Measurements from ENCODE around the gene ZSWIM3.

The ZSWIM3 gene

DNA sequence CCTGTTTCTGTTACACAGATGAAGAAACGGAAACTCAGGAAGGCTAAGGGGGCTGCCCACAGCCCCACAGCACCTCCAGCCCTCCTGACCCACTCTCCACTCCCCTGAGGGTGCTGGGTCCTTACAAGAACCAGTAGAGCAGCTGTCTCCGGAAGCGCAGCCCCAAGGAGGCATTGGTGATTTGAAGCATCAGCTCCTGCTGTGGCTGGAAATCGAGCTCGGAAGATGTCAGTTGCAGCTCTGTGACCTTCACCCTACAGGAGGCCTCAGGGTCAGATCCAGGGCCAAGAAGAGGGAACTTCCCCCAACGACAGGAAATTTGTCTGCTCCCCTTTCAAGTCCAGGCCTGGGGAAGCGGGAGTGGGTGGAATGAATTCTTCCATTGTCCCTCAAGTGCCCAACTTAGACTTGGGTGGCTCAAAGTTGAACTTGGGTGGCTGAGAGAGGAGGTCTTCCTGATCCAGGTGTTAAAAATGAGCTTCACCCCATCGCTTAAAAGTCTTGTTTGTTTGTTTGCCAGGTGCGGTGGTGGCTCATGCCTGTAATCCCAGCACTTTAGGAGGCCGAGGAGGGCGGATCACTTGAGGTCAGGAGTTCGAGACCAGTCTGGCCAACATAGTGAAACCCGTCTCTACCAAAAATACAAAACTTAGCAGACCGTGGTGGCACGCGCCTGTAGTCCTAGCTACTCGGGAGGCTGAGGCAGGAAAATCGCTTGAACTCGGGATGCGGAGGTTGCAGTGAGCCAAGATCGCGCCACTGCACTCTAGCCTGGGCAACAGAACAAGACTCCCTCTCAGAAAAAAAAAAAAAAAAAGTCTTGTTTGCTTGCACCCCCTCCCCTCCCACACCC, 52.6 kb downstream of the ZSWIM3 start:
- no peak for DNase-seq (ENCODE audit: low read depth, low spot score)

DNA sequence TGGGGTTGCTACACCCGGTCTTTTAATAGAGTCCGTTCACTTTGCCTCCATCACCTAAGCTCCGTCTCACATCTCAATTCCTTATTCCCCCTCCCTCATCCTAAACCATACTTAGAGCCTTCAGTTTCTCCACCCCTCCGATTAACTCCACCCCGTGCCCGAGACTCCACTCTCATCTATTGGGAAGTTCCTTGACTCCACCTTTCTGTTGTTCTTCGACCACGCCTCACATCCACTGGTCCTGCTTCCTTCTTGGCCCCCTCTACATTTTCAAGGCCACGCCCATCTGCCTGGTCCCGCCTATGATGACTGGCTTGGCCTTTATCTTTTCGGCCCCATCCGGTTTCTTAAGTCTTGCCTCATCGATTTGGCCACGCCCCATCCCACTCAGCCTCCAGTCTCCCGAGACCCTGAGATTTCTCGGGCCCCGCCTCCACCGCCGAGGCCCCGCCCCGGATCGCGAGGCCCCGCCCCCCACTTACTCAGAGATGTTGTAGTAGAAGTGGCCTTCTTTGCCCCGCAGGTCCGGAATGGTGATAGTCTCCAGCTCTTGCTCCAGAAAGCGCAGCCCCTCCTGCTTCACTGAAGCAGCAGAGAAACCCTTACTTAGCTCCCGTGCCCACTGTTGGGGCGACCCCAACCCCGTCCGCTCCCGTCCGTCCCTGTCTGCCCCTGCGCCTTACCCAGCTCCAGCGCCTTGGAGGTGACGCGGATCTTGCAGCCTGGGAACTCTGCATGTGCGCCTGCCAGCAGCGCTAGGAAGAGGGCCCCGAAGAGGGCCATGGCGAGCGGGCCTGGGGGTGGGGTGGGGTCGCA, 53.5 kb downstream of the ZSWIM3 start:
- DNase-seq (ENCODE audit: low read depth, low spot score): peak; percentile 100

DNA sequence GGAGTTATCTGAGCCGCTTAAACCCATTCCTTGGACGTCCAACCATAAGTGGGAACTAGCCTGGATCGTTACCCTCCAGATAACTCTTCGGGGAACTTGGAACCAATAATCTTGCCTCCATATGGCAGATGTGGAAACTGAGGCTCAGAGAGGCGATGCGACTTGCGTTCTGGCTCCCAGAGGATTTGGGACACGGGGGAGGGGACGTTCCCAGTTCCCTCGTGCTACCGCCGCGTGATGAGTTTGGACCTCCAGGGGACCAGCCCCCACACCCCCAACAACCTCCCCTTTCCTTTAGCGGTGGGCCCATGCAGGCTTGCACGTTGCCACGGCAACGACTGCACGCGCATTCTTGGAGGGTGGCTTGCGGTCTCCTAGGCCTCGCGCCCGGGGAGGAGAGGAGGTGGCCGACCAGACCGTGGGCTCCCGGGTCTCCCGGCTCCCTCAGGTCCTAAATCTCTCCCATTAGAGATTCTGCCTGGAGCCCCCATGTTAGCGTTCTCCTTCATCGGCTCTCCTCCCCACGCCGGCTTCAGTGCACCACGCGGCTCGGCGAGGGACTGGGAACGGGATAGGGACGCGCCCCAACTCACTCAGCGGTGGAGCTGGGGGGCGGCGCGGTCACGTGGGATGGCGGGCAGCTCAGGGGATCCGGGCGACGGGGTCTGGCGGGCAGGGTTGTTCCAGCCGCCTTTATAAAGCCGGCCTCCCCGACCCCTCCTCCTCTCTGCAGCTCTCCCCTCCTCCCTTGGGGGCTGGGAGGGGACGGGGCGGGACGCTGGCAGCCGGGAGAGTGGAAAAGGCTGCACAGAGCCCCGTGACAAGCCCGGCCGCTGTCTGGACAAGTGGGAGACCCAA, 54.3 kb downstream of the ZSWIM3 start, which contains the start of gene PLTP:
Gene PLTP, minus strand, starts transcription at position 670 of the 858 bp plus-strand sequence. CDS start 703 bp downstream, outside the sequence.
- no peak for DNase-seq (ENCODE audit: low read depth, low spot score)

GRCh38 chr20:45912344-45912682, 54.9 kb downstream of the ZSWIM3 start:
- DNase-seq (ENCODE audit: low read depth, low spot score): no peak

GRCh38 chr20:45913116-45913515, 55.7 kb downstream of the ZSWIM3 start:
- DNase-seq (ENCODE audit: low read depth, low spot score): no peak

- no peak for DNase-seq (ENCODE audit: low read depth, low spot score)
These were observed 60.4 kb downstream of the ZSWIM3 start for GRCh38 chr20:45917790-45918141.

DNA sequence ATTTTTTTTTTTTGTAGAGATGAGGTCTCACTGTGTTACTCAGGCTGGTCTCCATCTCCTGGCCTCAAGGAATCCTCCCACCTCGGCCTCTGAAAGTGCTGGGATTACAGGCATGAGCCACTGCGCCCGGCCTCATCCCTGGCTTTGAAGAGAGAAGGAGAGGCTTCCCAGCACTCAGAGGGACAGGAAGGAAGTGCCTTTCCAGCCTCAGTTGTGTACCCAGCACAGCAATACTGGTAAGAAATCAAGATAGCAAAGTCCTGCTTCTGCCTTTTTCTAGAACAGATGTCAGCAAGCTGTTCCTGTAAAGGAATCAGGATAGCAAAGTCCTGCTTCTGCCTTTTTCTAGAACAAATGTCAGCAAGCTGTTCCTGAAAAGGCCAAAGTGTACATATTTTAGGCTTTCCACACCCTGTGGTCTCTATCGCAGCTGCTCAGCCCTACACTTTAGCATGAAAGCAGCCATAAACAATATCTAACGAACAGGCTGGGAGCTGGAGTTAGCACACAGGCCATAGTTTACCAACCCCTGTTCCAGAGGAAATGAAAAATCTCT, 60.8 kb downstream of the ZSWIM3 start:
- DNase-seq (ENCODE audit: low read depth, low spot score): no peak

DNA sequence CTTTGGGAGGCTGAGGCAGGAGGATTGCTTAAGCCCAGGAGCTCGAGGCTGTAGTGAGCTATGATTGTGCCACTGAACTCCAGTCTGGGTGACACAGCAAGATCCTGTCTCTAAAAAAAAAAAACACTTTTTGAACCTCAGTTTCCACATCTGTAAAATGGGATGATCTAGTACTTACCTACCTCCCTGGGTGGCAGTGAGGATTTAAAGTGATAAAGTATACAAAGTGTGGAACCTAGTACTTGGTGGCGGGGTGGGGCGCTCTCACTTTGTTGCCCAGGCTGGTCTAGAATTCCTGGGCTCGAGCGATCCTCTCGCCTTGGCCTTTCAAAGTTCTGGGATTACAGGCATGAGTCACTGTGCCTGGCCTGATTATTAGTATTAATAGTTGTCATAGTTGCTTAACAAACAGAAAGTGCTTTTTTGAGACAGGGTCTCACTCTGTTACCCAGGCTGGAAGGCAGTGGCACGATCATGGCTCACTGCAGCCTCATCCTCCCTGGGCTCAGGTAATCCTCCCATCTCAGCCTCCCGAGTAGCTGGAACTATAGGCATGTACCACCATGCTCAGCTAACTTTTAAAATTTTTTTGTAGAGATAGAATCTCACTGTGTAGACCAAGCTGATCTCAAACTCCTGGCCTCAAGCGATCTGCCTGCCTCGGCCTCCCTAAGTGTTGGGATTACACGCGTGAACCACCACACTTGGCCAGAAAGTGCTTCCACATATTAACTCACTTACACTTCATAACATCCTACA, 61.5 kb downstream of the ZSWIM3 start:
- DNase-seq (ENCODE audit: low read depth, low spot score): no peak

DNA sequence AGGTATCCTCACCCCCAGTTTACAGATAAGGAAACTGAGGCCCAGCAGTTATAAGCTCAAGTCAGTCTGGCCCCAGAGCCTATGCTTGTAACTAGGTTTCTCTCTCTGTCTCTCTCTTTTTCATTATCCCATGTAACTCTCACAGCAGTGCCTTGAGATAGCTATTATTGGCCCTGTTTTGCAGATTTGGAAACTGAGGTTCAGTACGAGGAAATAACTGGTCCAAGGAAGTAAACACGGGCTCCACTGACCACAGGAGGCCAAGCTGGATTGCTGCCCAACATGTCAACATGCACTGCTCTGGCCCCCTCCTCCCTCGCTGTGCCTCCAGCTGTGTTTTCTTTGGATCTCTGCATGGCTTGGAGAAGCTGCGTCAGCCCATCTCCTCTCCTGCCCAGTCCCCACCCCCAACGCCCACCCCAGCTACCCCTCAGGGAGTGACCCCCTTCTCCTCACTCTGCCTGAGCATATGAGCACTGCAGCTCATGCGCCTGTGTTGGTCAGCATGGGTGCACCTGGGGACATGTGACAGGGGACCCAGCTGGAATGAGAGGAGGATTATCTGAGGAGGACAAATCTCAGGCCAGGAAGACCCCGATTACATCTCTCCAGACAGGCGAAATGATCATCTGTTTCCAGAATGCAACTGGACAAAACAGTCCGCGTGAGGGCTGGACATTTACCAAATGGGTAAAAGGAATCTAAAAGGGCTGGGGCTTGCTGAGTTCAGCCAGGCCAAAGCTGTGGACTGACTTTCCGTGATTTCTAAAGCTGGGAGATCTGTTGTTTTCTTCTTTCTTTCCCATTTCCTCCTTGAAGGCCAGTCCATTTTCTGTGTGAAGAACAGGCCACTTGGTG, 62.4 kb downstream of the ZSWIM3 start:
- no peak for DNase-seq (ENCODE audit: low read depth, low spot score)

DNA sequence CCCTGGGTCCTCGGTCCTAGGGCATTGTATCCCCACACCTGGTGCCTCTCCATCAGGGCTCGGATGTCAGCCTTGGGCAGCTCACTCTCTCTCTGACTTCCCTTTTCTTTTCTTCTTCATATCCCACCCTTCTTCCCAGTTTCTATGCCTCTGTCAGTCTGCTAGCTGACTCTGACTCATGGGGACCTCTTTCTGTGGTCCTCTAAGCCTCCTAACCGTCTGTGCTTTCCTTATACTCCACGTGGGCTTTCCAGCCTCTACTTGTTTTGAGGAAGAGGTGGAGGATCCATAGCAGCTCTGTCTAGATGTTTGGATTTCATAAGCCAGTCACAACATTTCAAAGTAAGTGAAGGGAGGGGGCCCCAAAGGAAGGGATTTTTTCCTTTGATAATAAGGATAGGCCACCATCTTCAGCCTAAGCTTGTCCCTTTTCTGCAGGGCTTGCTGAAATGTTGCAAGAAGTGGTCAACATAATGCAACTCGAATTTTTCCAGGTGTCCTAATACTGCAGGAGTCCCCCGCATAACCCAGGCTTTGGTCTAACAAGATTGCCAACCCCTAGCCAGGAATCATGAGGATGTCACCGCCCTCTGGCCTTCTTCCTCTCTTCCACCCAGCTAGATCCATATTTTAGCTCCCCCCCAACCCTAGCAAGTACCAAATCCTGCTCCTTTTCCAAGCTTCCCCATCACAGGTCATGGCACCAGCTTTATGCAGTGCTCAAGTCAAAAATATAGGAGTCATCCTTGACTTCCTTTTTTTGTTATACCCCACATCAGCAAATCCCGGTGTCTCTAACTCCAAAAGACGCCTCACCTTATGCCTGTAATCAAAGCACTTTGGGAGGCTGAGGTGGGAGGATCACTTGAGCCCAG, 63.3 kb downstream of the ZSWIM3 start:
- DNase-seq (ENCODE audit: low read depth, low spot score): no peak

- DNase-seq (ENCODE audit: low read depth, low spot score): no peak
These were observed 64.1 kb downstream of the ZSWIM3 start for GRCh38 chr20:45921337-45922189.

GRCh38 chr20:45924391-45925261, 67.2 kb downstream of the ZSWIM3 start:
- DNase-seq (ENCODE audit: low read depth, low spot score): no peak

DNA sequence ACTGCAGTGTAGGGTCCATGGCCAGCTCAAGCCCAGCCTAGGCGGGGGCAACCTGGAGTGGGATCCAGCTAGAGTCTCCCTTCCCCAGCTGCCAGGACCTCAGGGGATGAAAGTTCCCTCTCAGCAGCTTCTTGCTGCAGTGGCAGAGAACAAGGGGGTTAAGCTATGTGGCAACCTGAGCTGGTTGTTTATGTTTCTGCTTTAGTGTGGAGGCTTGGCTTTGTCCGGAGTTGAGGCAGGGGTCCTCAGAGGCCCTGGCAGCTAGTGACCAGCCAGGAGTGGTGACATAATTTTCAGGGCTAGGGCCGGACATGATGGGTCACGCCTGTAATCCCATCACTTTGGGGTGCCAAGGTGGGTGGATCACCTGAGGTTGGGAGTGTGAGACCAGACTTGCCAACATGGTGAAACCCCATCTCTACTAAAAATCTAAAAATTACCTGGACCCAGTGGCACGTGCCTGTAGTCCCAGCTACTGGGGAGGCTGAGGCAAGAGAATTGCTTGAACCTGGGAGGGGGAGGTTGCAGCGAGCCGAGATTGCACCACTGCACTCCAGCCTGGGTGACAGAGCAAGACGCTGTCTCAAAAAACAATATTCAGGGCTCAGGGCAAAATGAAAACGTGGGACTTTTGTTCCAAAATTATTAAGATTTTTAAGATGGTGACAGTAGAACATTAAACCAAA, 68.5 kb downstream of the ZSWIM3 start:
- DNase-seq (ENCODE audit: low read depth, low spot score): no peak

GRCh38 chr20:45926731-45927070, 69.3 kb downstream of the ZSWIM3 start:
- DNase-seq (ENCODE audit: low read depth, low spot score): no peak

DNA sequence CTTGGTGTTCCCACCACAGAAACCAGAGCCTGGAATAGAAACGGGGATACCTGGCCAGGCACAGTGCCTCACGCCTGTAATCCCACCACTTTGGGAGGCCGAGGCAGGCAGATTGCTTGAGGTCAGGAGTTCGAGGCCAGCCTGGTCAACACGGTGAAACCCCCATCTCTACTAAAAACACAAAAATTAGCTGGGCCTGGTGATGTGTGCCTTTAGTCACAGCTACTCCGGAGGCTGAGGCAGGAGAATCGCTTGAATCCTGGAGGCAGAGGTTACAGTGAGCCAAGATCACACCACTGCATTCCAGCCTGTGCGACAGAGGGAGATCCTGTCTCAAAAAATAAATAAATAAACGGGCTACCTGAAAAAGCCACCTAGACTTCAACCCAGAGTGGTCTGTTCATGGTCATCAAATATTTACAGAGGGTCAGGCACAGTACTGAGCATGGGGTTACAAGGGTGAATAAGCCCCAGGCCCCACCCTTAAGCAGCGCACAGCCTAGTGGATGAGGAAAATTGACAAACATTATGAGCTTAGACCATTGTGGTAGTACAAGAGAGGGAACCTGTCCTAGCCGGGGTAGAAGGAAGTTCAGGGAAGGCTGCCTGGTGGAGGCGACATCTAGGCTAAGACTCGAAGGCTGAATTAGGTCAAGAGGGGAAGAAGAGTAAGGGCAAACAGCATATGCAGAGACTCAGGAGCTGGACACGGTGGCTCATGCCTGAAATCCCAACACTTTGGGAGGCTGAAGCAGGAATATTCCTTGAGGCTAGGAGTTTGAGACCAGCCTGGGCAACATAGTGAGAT, 69.9 kb downstream of the ZSWIM3 start:
- no peak for DNase-seq (ENCODE audit: low read depth, low spot score)
